Motor neuron (in vitro differentiated cells): ENCODE results near the gene CDH20. TPM values are rescaled to one million over a fixed set of nuclear protein-coding genes. Genes with fewer than 3 reads are reported as not detected.

Experiments used
- ATAC-seq, 8 experiments: fragments of 200-7000 bp; cut with Tn5 transposase; replicated peaks in 6 of 8; 2 replicates each; pipeline ENCODE4 v1.8.0; 2021; ENCODE audit warnings: mild to moderate bottlenecking in 8 of 8, moderate library complexity in 8 of 8
- H3K27ac ChIP-seq, 2 donors: fragments of 250-450 bp; sonication (Bioruptor Pico); 2 replicates each; pipeline ENCODE4 v1.9.0; 2021; ENCODE audit warnings: antibody characterized with exemption in 2 of 2, mild to moderate bottlenecking in 2 of 2, moderate library complexity in 1 of 2
- H3K4me1 ChIP-seq, 2 donors: fragments of 250-450 bp; sonication (Bioruptor Pico); replicated peaks in 1 of 2; 2 replicates each; pipeline ENCODE4 v1.6.1; 2021; ENCODE audit warnings: antibody characterized with exemption in 2 of 2, mild to moderate bottlenecking in 2 of 2, moderate library complexity in 1 of 2
- H3K4me3 ChIP-seq, 5 donors: fragments of 250-450 bp; sonication (Bioruptor Pico); 2 replicates each; pipeline ENCODE4 v1.9.0; 2021; ENCODE audit warnings: antibody characterized with exemption in 5 of 5, mild to moderate bottlenecking in 5 of 5, moderate library complexity in 4 of 5
- WGBS, 10 experiments: fragments of 450-650 bp; shearing (Covaris generic); methylation state at CpG; one replicate each; pipeline ENCODE4 v1.0.0; 2022; 5-methylcytosine and 5-hydroxymethylcytosine counted together
- in situ Hi-C, 9 experiments: fragments of 400-800 bp; cut with MboI; loops; one replicate each; pipeline ENCODE4 v1.15.0; 2021; ENCODE audit warnings: low sequenced_read_pairs in 9 of 9, low pct_unique_long_range_greater_than_20kb in 2 of 9; ENCODE audit not compliant: unreplicated experiment in 9 of 9
- total RNA-seq, 8 experiments: library from RNA; unstranded; fragments of 300-600 nt; gene quantifications; 2 replicates each; pipeline versions ENCODE4 v1.2.3 to v1.2.4, GENCODE V29; 2022

CDH20 gene
- total RNA-seq, 8 experiments from 2014 or later: 5.4 to 38.9 (median 8.8) TPM; not detected in 3

DNA sequence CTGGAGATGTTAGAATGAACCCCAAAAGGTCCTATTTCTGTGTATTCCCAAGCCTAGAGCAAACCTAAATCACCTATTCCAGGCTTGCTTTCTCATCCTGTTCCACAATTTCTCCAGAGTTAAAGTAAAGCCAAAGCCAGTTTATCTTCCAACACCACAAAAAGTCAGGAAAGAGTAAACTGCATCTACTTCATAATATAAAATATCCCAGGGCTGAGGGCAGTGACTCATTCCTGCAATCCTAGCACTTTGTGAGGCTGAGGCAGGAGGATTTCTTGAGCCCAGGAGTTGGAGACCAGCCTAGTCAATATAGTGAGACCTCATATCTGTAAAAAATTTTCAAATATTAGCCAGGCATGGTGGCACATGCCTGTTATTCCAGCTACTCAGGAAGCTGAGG, 241.4 kb downstream of the CDH20 start:
- Histone ChIP-seq H3K4me3 (no peak overlapping the region), H3K4me1 (no peaks in the 10 kb centered on the region), H3K27ac (no peak overlapping the region)
- no peak for ATAC-seq
- in situ Hi-C loops: loop anchor here in 6 of 9 experiments (25.0 kb wide), 2 partner anchors 313 to 563 kb away; partner anchors contain the start of gene RNF152 (in 1 of the 6)

GRCh38 chr18:61575419-61575818, 242.2 kb downstream of the CDH20 start:
- in situ Hi-C loops: loop anchor here in 6 of 9 experiments (25.0 kb wide), 2 partner anchors 312 to 562 kb away; partner anchors contain the start of gene RNF152 (in 1 of the 6)
- WGBS, 10 experiments: 7 to 91% (median 71%) methylated on average over 1 to 3 of the region's 3 CpGs
- no peaks in the 10 kb centered on the region for H3K4me1 ChIP-seq
- no peak overlapping the region for H3K27ac ChIP-seq
- ATAC-seq: no peak
- no peak overlapping the region for H3K4me3 ChIP-seq

- ATAC-seq: no peak
- H3K4me3 ChIP-seq: no peak overlapping the region
- H3K27ac ChIP-seq: no peak overlapping the region
- H3K4me1 ChIP-seq: peaks cover 0 to 2% of the 10 kb centered on the region in 2 donors
- in situ Hi-C loops: loop anchor here in 6 of 9 experiments (25.0 kb wide), 2 partner anchors 308 to 558 kb away; partner anchors contain the start of gene RNF152 (in 1 of the 6)
- 52 to 100% (median 76%) methylated on average over 1 to 2 of the region's 2 CpGs; no CpG with 5 or more reads in 4 of the 10 experiments for WGBS, 10 experiments
Measured at GRCh38 chr18:61578846-61579245, 245.6 kb downstream of the CDH20 start.

- in situ Hi-C loops: loop anchor here in 6 of 9 experiments (25.0 kb wide), 2 partner anchors 308 to 558 kb away; partner anchors contain the start of gene RNF152 (in 1 of the 6)
- H3K4me1 ChIP-seq: peaks cover 0 to 2% of the 10 kb centered on the region in 2 donors
- H3K4me3 ChIP-seq: no peak overlapping the region
- WGBS, 10 experiments: 29 to 94% (median 68%) methylated on average over 1 to 2 of the region's 2 CpGs; no CpG with 5 or more reads in 2 of the 10 experiments
- ATAC-seq: no peak
- H3K27ac ChIP-seq: no peak overlapping the region
Measured at GRCh38 chr18:61579581-61579980, 246.4 kb downstream of the CDH20 start.

DNA sequence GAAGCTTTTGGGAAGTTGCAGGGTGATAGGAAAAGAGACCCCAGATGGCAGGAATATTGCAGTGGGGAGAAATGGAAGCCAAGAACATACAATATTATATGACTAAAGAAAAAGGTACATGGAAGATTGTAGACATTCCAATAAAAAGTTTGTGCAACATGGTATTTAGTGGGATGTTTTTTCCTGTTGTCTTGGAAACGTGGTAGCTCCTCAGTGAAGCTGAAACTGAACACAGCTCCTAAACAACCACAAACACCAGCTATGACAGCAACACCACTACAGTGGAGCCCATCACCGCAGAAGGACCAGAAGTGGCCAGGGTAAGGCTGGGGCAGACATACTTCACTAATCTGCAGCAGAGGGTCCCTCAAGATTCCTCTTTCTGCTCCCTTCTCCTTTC, 246.8 kb downstream of the CDH20 start:
- no peak for ATAC-seq
- Histone ChIP-seq H3K4me1 (peaks cover 0 to 2% of the 10 kb centered on the region in 2 donors), H3K27ac (no peak overlapping the region), H3K4me3 (no peak overlapping the region)
- WGBS, 10 experiments: 0 to 100% (median 83%) methylated on average over 1 to 2 of the region's 2 CpGs; no CpG with 5 or more reads in 1 of the 10 experiments
- in situ Hi-C loops: loop anchor here in 6 of 9 experiments (25.0 kb wide), 2 partner anchors 307 to 557 kb away; partner anchors contain the start of gene RNF152 (in 1 of the 6)

- peak; percentile 91 to 100 (median 100) for ATAC-seq
- in situ Hi-C loops: loop anchor here in 6 of 9 experiments (25.0 kb wide), 2 partner anchors 306 to 556 kb away; partner anchors contain the start of gene RNF152 (in 1 of the 6)
- Histone ChIP-seq H3K27ac (no peak overlapping the region), H3K4me3 (peak overlapping the region; percentile 10 to 24 (median 21)), H3K4me1 (peaks cover 0 to 2% of the 10 kb centered on the region in 2 donors)
- WGBS, 10 experiments: 0 to 100% (median 10%) methylated on average over 1 to 15 of the region's 22 CpGs; no CpG with 5 or more reads in 2 of the 10 experiments
Measured at GRCh38 chr18:61581578-61582201, 248.5 kb downstream of the CDH20 start.

GRCh38 chr18:61582202-61582710, 249.0 kb downstream of the CDH20 start:
- Histone ChIP-seq H3K27ac (no peak overlapping the region), H3K4me1 (peaks cover 0 to 2% of the 10 kb centered on the region in 2 donors), H3K4me3 (peak overlapping the region; percentile 10 to 24 (median 21))
- 0 to 62% (median 33%) methylated on average over 1 to 14 of the region's 15 CpGs; no CpG with 5 or more reads in 4 of the 10 experiments for WGBS, 10 experiments
- peak in 5 of 8 experiments; percentile 6 to 77 (median 73) for ATAC-seq
- in situ Hi-C loops: loop anchor here in 6 of 9 experiments (25.0 kb wide), 2 partner anchors 305 to 555 kb away; partner anchors contain the start of gene RNF152 (in 1 of the 6)

- no peak for ATAC-seq
Measured at GRCh38 chr18:61583548-61583947, 250.3 kb downstream of the CDH20 start.

GRCh38 chr18:61587865-61588264, 254.6 kb downstream of the CDH20 start:
- 0 to 100% (median 35%) methylated on average over 1 to 2 of the region's 2 CpGs; no CpG with 5 or more reads in 2 of the 10 experiments for WGBS, 10 experiments
- no peak for ATAC-seq
- H3K4me3 ChIP-seq: no peak overlapping the region
- peaks cover 0 to 4% of the 10 kb centered on the region in 2 donors for H3K4me1 ChIP-seq
- H3K27ac ChIP-seq: no peak overlapping the region
- in situ Hi-C loops: loop anchor here in 6 of 9 experiments (25.0 kb wide), 2 partner anchors 299 to 549 kb away; partner anchors contain the start of gene RNF152 (in 1 of the 6)

More at GRCh38 chr18:61583548-61583947, 250.3 kb downstream of the CDH20 start:
- in situ Hi-C loops: loop anchor here in 6 of 9 experiments (25.0 kb wide), 2 partner anchors 304 to 554 kb away; partner anchors contain the start of gene RNF152 (in 1 of the 6)
- 60 to 100% (median 100%) methylated on average over 1 of the region's 1 CpG; no CpG with 5 or more reads in 5 of the 10 experiments for whole genome bisulfite sequencing, 10 experiments
- no peak overlapping the region for H3K27ac ChIP-seq
- H3K4me1 ChIP-seq: peaks cover 2 to 4% of the 10 kb centered on the region in 2 donors
- H3K4me3 ChIP-seq: no peak overlapping the region

DNA sequence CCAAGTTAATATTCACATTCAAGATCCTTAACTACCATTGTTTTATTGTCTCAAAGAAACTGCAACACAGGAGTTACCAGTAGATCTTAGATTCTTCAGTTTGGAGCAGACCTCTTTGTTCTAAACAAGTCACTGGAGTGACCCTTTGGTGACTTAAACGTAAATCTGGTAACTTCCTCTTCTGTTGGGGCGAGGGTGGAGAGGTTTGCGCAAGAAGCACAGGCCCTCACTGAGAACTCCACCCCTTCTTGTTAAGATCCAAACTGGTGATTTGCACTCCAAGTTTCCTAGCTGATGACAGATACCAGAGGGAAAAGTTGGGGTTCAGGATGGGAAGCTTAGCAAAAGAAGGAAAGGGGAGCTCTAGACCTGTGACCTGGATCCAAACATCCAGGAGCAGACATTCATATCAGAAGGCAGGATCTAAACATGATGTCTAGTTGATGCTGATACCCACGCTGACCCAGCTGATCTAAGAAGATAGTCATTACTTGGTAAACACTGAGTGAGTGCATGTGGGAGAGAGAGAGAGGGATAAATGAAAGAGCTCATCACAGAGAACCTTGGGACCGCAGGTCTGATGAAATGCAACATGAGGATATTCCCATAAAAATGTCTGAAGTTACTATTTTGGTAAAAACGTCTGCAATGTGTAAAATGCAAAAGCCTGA, 256.0 kb downstream of the CDH20 start:
- ATAC-seq: peak in 2 of 8 experiments; percentile 70 to 76
- Histone ChIP-seq H3K27ac (no peak overlapping the region), H3K4me3 (no peak overlapping the region), H3K4me1 (peaks cover 0 to 4% of the 10 kb centered on the region in 2 donors)
- WGBS, 10 experiments: 45 to 96% (median 73%) methylated on average over 2 to 6 of the region's 6 CpGs; no CpG with 5 or more reads in 1 of the 10 experiments
- in situ Hi-C loops: loop anchor here in 6 of 9 experiments (25.0 kb wide), 2 partner anchors 298 to 548 kb away; partner anchors contain the start of gene RNF152 (in 1 of the 6)

GRCh38 chr18:61589724-61590065, 256.5 kb downstream of the CDH20 start:
- peaks cover 0 to 4% of the 10 kb centered on the region in 2 donors for H3K4me1 ChIP-seq
- 0 to 100% (median 60%) methylated on average over 1 to 4 of the region's 4 CpGs; no CpG with 5 or more reads in 1 of the 10 experiments for WGBS, 10 experiments
- H3K4me3 ChIP-seq: no peak overlapping the region
- in situ Hi-C loops: loop anchor here in 6 of 9 experiments (25.0 kb wide), 2 partner anchors 298 to 548 kb away; partner anchors contain the start of gene RNF152 (in 1 of the 6)
- peak in 2 of 8 experiments; percentile 63 to 68 for ATAC-seq
- H3K27ac ChIP-seq: no peak overlapping the region

GRCh38 chr18:61591253-61591652, 258.0 kb downstream of the CDH20 start:
- in situ Hi-C loops: loop anchor here in 6 of 9 experiments (25.0 kb wide), 2 partner anchors 296 to 546 kb away; partner anchors contain the start of gene RNF152 (in 1 of the 6)
- no peak for ATAC-seq
- peaks cover 3 to 17% of the 10 kb centered on the region in 2 donors for H3K4me1 ChIP-seq

More at GRCh38 chr18:61591253-61591652, 258.0 kb downstream of the CDH20 start:
- Histone ChIP-seq H3K4me3 (no peak overlapping the region), H3K27ac (no peak overlapping the region)
